Measurements from ENCODE around the gene TRMT61A.

The TRMT61A gene

GRCh38 chr14:103529383-103530365 is 678 bp downstream of the TRMT61A start:
- peak overlapping the region; percentile 96 for H3K27ac ChIP-seq
- TF ChIP-seq ZFX (IDR thresholded peaks at IDR 0.05; ENCODE audit: borderline replicate concordance) (no peak), CTCF (IDR thresholded peaks at IDR 0.05) (no peak)

- H3K27ac ChIP-seq: no peak overlapping the region
- TF ChIP-seq ZFX (IDR thresholded peaks at IDR 0.05; ENCODE audit: borderline replicate concordance) (no peak), CTCF (IDR thresholded peaks at IDR 0.05) (no peak)
Observed at GRCh38 chr14:103530390-103530789, 1.4 kb downstream of the TRMT61A start.

GRCh38 chr14:103530831-103531230 is 1.8 kb downstream of the TRMT61A start:
- TF ChIP-seq CTCF (IDR thresholded peaks at IDR 0.05): no peak
- no peak for TF ChIP-seq ZFX (IDR thresholded peaks at IDR 0.05; ENCODE audit: borderline replicate concordance)
- H3K27ac ChIP-seq: no peak overlapping the region

GRCh38 chr14:103531421-103532215 is 2.6 kb downstream of the TRMT61A start:
- TF ChIP-seq ZFX (IDR thresholded peaks at IDR 0.05; ENCODE audit: borderline replicate concordance) (no peak), CTCF (IDR thresholded peaks at IDR 0.05) (no peak)
- H3K27ac ChIP-seq: no peak overlapping the region

- TF ChIP-seq CTCF (IDR thresholded peaks at IDR 0.05): no peak
- TF ChIP-seq ZFX (IDR thresholded peaks at IDR 0.05; ENCODE audit: borderline replicate concordance): no peak
- H3K27ac ChIP-seq: no peak overlapping the region
Observed at GRCh38 chr14:103532216-103533136, 3.5 kb downstream of the TRMT61A start.

GRCh38 chr14:103533137-103533998 is 4.4 kb downstream of the TRMT61A start:
- no peak overlapping the region for H3K27ac ChIP-seq
- TF ChIP-seq CTCF (IDR thresholded peaks at IDR 0.05) (no peak), ZFX (IDR thresholded peaks at IDR 0.05; ENCODE audit: borderline replicate concordance) (no peak)
